Hepatocyte (in vitro differentiated cells): ENCODE measurements around the gene SLC25A2. TPM values are rescaled to one million over a fixed set of nuclear protein-coding genes. Genes with fewer than 3 reads are reported as not detected.

Source experiments
- DNase-seq: peaks from one replicate; pipeline ENCODE4 v3.0.0-alpha.2; 2016; ENCODE audit warnings: low spot score
- H2AFZ ChIP-seq: fragments of 200-600 bp; sonication (generic); 2 replicates; pipeline ENCODE4 v1.6.0; 2016; ENCODE audit warnings: antibody characterized with exemption, mild to moderate bottlenecking
- H3K27ac ChIP-seq: fragments of 200-600 bp; sonication (generic); 2 replicates; pipeline ENCODE4 v1.5.1; 2016; ENCODE audit warnings: mild to moderate bottlenecking
- H3K27me3 ChIP-seq: fragments of 200-600 bp; sonication (generic); 2 replicates; pipeline ENCODE4 v1.6.1; 2016
- H3K36me3 ChIP-seq: fragments of 200-600 bp; sonication (generic); replicated peaks from 2 replicates; pipeline ENCODE4 v1.5.1; 2016; ENCODE audit warnings: low read depth; ENCODE audit not compliant: insufficient read depth
- H3K4me1 ChIP-seq: fragments of 200-600 bp; sonication (generic); 2 replicates; pipeline ENCODE4 v1.5.1; 2016; ENCODE audit warnings: mild to moderate bottlenecking, moderate library complexity; ENCODE audit not compliant: insufficient read depth
- H3K4me2 ChIP-seq: fragments of 200-600 bp; sonication (generic); 2 replicates; pipeline ENCODE4 v1.6.0; 2016
- H3K4me3 ChIP-seq: fragments of 200-600 bp; sonication (generic); 2 replicates; pipeline ENCODE4 v1.5.1; 2016; ENCODE audit warnings: mild to moderate bottlenecking
- H3K79me2 ChIP-seq: fragments of 200-600 bp; sonication (generic); 2 replicates; pipeline ENCODE4 v1.6.0; 2017; ENCODE audit warnings: mild to moderate bottlenecking
- H3K9me2 ChIP-seq: fragments of 200-600 bp; sonication (generic); replicated peaks from 2 replicates; pipeline ENCODE4 v1.6.0; 2017; ENCODE audit warnings: mild to moderate bottlenecking; ENCODE audit not compliant: insufficient read depth
- H3K9me3 ChIP-seq: fragments of 200-600 bp; sonication (generic); 2 replicates; pipeline ENCODE4 v1.5.1; 2016; ENCODE audit warnings: low read depth, mild to moderate bottlenecking
- H4K20me1 ChIP-seq: fragments of 200-600 bp; sonication (generic); 2 replicates; pipeline ENCODE4 v1.6.0; 2016; ENCODE audit warnings: mild to moderate bottlenecking; ENCODE audit not compliant: insufficient read depth, poor library complexity, severe bottlenecking
- CTCF ChIP-seq: fragments of 200-600 bp; sonication (generic); IDR thresholded peaks from 2 replicates; pipeline ENCODE4 v1.5.1; 2016; ENCODE audit warnings: antibody characterized with exemption, mild to moderate bottlenecking; ENCODE audit not compliant: poor library complexity
- EZH2 ChIP-seq: fragments of 200-600 bp; sonication (generic); IDR thresholded peaks from 2 replicates; pipeline ENCODE4 v1.6.1; 2016; ENCODE audit warnings: antibody characterized with exemption, mild to moderate bottlenecking, borderline replicate concordance
- EZH2phosphoT487 ChIP-seq: fragments of 200-600 bp; sonication (generic); IDR thresholded peaks from one replicate; pipeline ENCODE4 v1.6.1; 2018; ENCODE audit warnings: antibody characterized with exemption, mild to moderate bottlenecking, low read depth, moderate library complexity; ENCODE audit not compliant: unreplicated experiment, severe bottlenecking
- WGBS: methylation state at CpG from one replicate; pipeline ENCODE4 v1.1.6; 2016; ENCODE audit warnings: low lambda C conversion rate; ENCODE audit errors: missing lambda C conversion rate; 5-methylcytosine and 5-hydroxymethylcytosine counted together
- polyA plus RNA-seq: library from polyadenylated mRNA; unstranded; fragments of >200 nt; fragmentation: Nextera tagmentation; extraction: Ambion mirVana; gene quantifications from 2 replicates; pipeline ENCODE4 v1.2.1, GENCODE V29; 2016
- total RNA-seq: library from RNA; depleted of rRNA; stranded (reverse); fragments of >200 nt; gene quantifications from 2 replicates; pipeline ENCODE4 v1.2.3, GENCODE V29; 2014

Gene SLC25A2
- total and polyA plus RNA-seq, 2 experiments from 2014 or later, result 0.50 TPM; not detected in 1

DNA sequence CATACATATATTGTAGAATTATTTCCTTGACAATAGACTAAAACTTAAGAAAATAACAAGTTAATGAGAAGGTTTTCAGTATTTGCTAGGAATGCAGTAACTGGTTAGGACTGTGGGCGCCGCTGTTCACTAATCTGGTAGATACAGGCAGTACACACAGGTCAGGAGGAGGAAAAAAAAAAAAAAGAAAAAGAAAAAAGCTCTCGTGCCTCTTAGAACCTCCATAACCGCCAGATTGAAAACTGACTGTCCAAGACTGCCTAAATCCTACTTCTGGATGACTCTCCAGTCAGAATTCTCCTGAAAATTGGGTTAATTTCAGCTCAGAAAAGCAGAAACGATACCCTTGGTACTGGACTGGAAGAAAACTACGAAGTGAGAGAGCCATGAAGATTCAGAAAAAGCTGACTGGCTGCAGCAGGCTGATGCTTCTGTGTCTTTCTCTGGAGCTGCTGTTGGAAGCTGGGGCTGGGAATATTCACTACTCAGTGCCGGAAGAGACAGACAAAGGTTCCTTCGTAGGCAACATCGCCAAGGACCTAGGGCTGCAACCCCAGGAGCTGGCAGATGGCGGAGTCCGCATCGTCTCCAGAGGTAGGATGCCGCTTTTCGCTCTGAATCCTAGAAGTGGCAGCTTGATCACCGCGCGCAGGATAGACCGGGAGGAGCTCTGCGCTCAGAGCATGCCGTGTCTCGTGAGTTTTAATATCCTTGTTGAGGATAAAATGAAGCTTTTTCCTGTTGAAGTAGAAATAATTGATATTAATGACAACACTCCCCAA, 26.6 kb upstream of the SLC25A2 start, which contains the start of gene PCDHGA1:
PCDHGA1 (plus strand) TSS at position 216 of the 782 bp plus-strand sequence.
- no peaks in the 10 kb centered on the region for H3K4me1 ChIP-seq
- no peak for DNase-seq
- H2AFZ ChIP-seq, result no peak within 1 kb of the TSS
- WGBS, result 88% methylated on average over 21 of the region's 21 CpGs
- H3K36me3 ChIP-seq, result no peaks in the 10 kb centered on the region
- H4K20me1 ChIP-seq, result no peaks in the 10 kb centered on the region
- H3K9me2 ChIP-seq, result no peaks in the 10 kb centered on the region
- peaks cover 3% of the 10 kb centered on the region for H3K9me3 ChIP-seq
- TF ChIP-seq CTCF (no peak), EZH2phosphoT487 (no peak), EZH2 (no peak)
- no peak within 1 kb of the TSS for H3K4me3 ChIP-seq
- H3K27ac ChIP-seq, result no peak within 1 kb of the TSS
- no peaks in the 10 kb centered on the region for H3K79me2 ChIP-seq
- H3K4me2 ChIP-seq, result no peak within 1 kb of the TSS
- no peaks in the 10 kb centered on the region for H3K27me3 ChIP-seq

GRCh38 chr5:141328231-141328630, 24.4 kb upstream of the SLC25A2 start:
- no peaks in the 10 kb centered on the region for H3K9me2 ChIP-seq
- H3K4me2 ChIP-seq, result no peak overlapping the region
- peaks cover 3% of the 10 kb centered on the region for H3K9me3 ChIP-seq
- no peak for DNase-seq
- no peak overlapping the region for H3K27ac ChIP-seq
- no peaks in the 10 kb centered on the region for H4K20me1 ChIP-seq
- H3K4me1 ChIP-seq, result no peaks in the 10 kb centered on the region
- no peak overlapping the region for H3K4me3 ChIP-seq
- no peaks in the 10 kb centered on the region for H3K36me3 ChIP-seq
- H2AFZ ChIP-seq, result no peak overlapping the region
- H3K27me3 ChIP-seq, result no peaks in the 10 kb centered on the region
- TF ChIP-seq CTCF (no peak), EZH2 (no peak), EZH2phosphoT487 (no peak)
- no peaks in the 10 kb centered on the region for H3K79me2 ChIP-seq
- 89% methylated on average over 8 of the region's 8 CpGs for WGBS

GRCh38 chr5:141326088-141326854, 22.4 kb upstream of the SLC25A2 start:
- H3K9me3 ChIP-seq, result peaks cover 11% of the 10 kb centered on the region
- DNase-seq, result peak; percentile 11
- H2AFZ ChIP-seq, result no peak overlapping the region
- no peak overlapping the region for H3K27ac ChIP-seq
- H3K79me2 ChIP-seq, result no peaks in the 10 kb centered on the region
- no peaks in the 10 kb centered on the region for H3K27me3 ChIP-seq
- WGBS, result 52% methylated on average over 27 of the region's 27 CpGs
- H3K4me2 ChIP-seq, result no peak overlapping the region
- no peaks in the 10 kb centered on the region for H3K4me1 ChIP-seq
- H3K4me3 ChIP-seq, result no peak overlapping the region
- no peaks in the 10 kb centered on the region for H3K36me3 ChIP-seq
- no peaks in the 10 kb centered on the region for H4K20me1 ChIP-seq
- TF ChIP-seq EZH2phosphoT487 (no peak), EZH2 (no peak), CTCF (peak; percentile 9)
- H3K9me2 ChIP-seq, result no peaks in the 10 kb centered on the region
